ENCODE measurements around the gene SMS.
A peak's percentile ranks its signal among the peaks of the same experiment; 100 is the strongest.
"Not testable (repeated sequence)": the region's sequence is repeated elsewhere in the genome, so short reads cannot be mapped to it uniquely, and the experiment has no call there.

SMS gene

GRCh38 chrX:21940356-21940829 is at the start of gene SMS:
Gene SMS (plus strand): TSS chrX:21940709. CDS start chrX:21940825, 116 bp downstream.
- peak; percentile 82 for DNase-seq

- no peak for DNase-seq
Observed at GRCh38 chrX:21905313-21905712, 35.2 kb upstream of the SMS start.

- no peak for DNase-seq
Observed at GRCh38 chrX:21905953-21906352, 34.6 kb upstream of the SMS start.

GRCh38 chrX:21907260-21907659 is 33.2 kb upstream of the SMS start:
- no peak for DNase-seq

GRCh38 chrX:21911481-21911880 is 29.0 kb upstream of the SMS start:
- no peak for DNase-seq

- no peak for DNase-seq
Observed at GRCh38 chrX:21912220-21912619, 28.3 kb upstream of the SMS start.

GRCh38 chrX:21912989-21913388 is 27.5 kb upstream of the SMS start:
- DNase-seq, result no peak

- peak; percentile 17 for DNase-seq
Observed at GRCh38 chrX:21926116-21926515, 14.4 kb upstream of the SMS start.

GRCh38 chrX:21926527-21927278 is 13.8 kb upstream of the SMS start:
- no peak for DNase-seq

- DNase-seq, result peak; percentile 21
Observed at GRCh38 chrX:21929209-21929608, 11.3 kb upstream of the SMS start.

- DNase-seq, result no peak
Observed at GRCh38 chrX:21930986-21931385, 9.5 kb upstream of the SMS start.

GRCh38 chrX:21932292-21933002 is 8.1 kb upstream of the SMS start:
- DNase-seq, result no peak

- no peak for DNase-seq
Observed at GRCh38 chrX:21933077-21933476, 7.4 kb upstream of the SMS start.

GRCh38 chrX:21934414-21934813 is 6.1 kb upstream of the SMS start:
- no peak for DNase-seq

- DNase-seq, result no peak
Observed at GRCh38 chrX:21939906-21940305, 603 bp upstream of the SMS start.

GRCh38 chrX:21943460-21944135 is 3.1 kb downstream of the SMS start:
- no peak for DNase-seq

GRCh38 chrX:21944136-21944615 is 3.7 kb downstream of the SMS start:
- DNase-seq, result no peak

GRCh38 chrX:21946925-21947641 is 6.6 kb downstream of the SMS start:
- no peak for DNase-seq

- no peak for DNase-seq
Observed at GRCh38 chrX:21947671-21948070, 7.2 kb downstream of the SMS start.

- no peak for DNase-seq
Observed at GRCh38 chrX:21948897-21949578, 8.5 kb downstream of the SMS start.

GRCh38 chrX:21949689-21950088 is 9.2 kb downstream of the SMS start:
- no peak for DNase-seq

- DNase-seq, result not testable (repeated sequence)
Observed at GRCh38 chrX:21950557-21950956, 10.0 kb downstream of the SMS start.
